Measurements from ENCODE around the gene SV2B.

- TF ChIP-seq CTCF (conservative IDR thresholded peaks at IDR 0.05; ENCODE audit: low read depth, low read length) (no peak), EZH2 (IDR thresholded peaks at IDR 0.05; ENCODE audit: borderline replicate concordance, low read depth, low read length, poor library complexity, severe bottlenecking) (no peak)
Observed at GRCh38 chr15:91104111-91104510, 4.1 kb downstream of the SV2B start.

Measured in A673 (cell line).